ENCODE measurements around the gene AMPD2.

AMPD2 gene

GRCh38 chr1:109617291-109617801 lies 2.3 kb upstream of the AMPD2 start:
- peak; percentile 83 for DNase-seq

GRCh38 chr1:109618661-109619575 lies 719 bp upstream of the AMPD2 start:
- no peak for DNase-seq

GRCh38 chr1:109620401-109620791 lies 759 bp downstream of the AMPD2 start:
- peak; percentile 71 for DNase-seq

GRCh38 chr1:109620841-109621286 lies 1.2 kb downstream of the AMPD2 start:
- peak; percentile 97 for DNase-seq

GRCh38 chr1:109621379-109622136 lies 1.9 kb downstream of the AMPD2 start:
- DNase-seq, result no peak

- no peak for DNase-seq
These were observed 2.7 kb downstream of the AMPD2 start for GRCh38 chr1:109622137-109622892.

- DNase-seq, result no peak
These were observed 3.3 kb downstream of the AMPD2 start for GRCh38 chr1:109622895-109623294.

- DNase-seq, result no peak
These were observed 4.0 kb downstream of the AMPD2 start for GRCh38 chr1:109623601-109624161.

- no peak for DNase-seq
These were observed 4.8 kb downstream of the AMPD2 start for GRCh38 chr1:109624201-109625010.

GRCh38 chr1:109625176-109625575 lies 5.5 kb downstream of the AMPD2 start:
- no peak for DNase-seq

GRCh38 chr1:109625601-109626560 lies 6.2 kb downstream of the AMPD2 start:
- DNase-seq, result no peak

GRCh38 chr1:109626682-109627408 lies 7.2 kb downstream of the AMPD2 start:
- DNase-seq, result no peak

GRCh38 chr1:109627692-109628399 lies 8.2 kb downstream of the AMPD2 start:
- DNase-seq, result no peak

- no peak for DNase-seq
These were observed 9.1 kb downstream of the AMPD2 start for GRCh38 chr1:109628540-109629321.

- no peak for DNase-seq
These were observed 9.9 kb downstream of the AMPD2 start for GRCh38 chr1:109629372-109630030.

- DNase-seq, result no peak
These were observed 10.7 kb downstream of the AMPD2 start for GRCh38 chr1:109630081-109630897.

Data from fibroblast of skin of back (primary cell).